RPMI8226 (cell line): Measurements from ENCODE around the gene CEACAM3.

Source experiments
- DNase-seq: peaks from one replicate; pipeline ENCODE4 v3.0.0-alpha.2; 2015

Gene CEACAM3

DNA sequence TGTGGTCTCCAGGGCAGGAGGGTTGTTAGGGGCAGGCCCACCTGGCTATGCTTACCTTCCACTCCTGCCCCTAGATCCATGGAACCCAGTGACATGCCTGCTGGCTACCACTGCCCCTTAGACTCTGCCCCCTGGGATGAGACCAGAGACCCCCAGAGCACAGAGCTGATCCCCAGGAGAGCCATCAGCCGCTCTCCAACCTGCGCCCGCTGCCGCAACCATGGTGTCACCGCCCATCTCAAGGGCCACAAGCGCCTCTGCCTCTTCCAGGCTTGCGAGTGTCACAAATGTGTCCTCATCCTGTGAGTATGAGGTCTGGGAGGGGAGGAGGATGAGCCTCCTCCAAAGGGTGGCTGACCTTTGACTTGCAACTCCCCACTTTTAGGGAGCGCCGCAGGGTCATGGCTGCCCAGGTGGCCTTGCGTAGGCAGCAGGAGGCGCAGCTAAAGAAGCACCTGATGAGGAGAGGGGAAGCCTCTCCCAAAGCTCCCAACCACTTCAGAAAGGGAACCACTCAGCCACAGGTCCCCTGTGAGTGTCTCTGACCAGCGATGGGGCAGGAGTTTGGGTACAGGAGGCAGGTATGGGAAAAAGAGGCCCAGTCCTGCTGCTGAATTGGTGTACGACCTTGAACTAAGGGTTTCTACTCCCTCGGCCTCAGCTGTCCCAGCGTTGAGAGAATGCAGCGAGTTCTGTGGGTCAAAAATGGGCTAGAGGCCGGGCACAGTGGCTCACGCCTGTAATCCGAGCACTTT is 51.1 kb downstream of the CEACAM3 start:
- no peak for DNase-seq

DNA sequence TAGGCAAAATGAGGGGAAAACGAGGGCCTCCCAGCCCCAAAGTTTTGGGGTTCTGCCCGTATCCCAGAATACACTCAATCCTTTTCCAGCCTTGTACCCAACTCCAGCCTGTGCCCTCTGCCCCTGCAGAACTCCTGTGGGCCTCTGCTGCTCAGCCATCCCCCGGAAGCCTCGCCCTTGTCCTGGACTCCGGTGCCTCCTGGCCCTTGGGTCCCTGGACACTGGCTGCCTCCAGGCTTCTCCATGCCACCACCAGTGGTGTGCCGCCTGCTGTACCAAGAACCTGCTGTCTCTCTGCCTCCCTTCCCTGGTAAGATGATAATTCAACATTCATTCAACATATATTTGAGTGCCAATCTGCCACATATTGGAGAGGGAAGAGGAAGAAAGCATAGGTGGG is 52.3 kb downstream of the CEACAM3 start:
- no peak for DNase-seq

DNA sequence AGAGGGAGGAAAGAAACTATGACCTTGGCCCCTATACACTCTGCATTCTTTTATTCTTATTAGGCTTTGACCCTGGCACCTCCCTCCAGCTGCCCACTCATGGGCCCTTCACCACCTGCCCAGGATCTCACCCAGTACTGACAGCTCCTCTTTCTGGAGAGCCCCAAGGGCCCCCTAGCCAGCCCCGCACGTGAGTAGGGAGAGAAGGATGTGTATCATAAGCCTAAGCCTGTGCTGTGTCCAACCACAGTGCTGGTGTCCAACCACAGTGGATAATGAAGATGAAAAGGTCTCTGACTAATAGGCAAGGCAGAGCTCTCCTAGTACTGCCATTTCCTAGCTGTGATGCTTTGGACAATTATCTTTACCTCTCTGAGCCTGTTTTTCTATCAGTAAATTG is 52.7 kb downstream of the CEACAM3 start:
- DNase-seq = no peak

- DNase-seq = no peak
Measured at GRCh38 chr19:41850381-41850780, 54.0 kb downstream of the CEACAM3 start.

DNA sequence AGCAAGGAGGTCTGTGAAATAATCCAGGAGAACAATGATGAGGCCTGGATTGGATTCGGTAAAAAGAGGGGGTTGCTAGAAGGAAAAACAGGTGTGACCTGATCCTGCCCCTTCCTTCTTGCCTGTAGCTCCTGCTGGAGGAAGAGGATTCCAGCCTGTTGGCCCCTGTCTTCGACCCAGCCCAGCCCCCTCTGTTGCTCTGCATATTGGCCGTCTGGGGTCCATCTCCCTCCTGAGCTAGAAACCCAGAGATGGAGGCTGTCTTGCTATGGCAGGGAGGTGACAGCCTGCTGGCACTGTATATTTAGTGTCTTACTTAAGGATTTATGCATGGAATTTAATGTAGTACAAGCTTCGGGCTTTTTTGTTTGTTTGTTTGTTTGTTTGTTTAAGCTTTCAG is 55.1 kb downstream of the CEACAM3 start:
- DNase-seq = no peak

- DNase-seq = no peak
Measured at GRCh38 chr19:41853344-41853743, 57.0 kb downstream of the CEACAM3 start.

DNA sequence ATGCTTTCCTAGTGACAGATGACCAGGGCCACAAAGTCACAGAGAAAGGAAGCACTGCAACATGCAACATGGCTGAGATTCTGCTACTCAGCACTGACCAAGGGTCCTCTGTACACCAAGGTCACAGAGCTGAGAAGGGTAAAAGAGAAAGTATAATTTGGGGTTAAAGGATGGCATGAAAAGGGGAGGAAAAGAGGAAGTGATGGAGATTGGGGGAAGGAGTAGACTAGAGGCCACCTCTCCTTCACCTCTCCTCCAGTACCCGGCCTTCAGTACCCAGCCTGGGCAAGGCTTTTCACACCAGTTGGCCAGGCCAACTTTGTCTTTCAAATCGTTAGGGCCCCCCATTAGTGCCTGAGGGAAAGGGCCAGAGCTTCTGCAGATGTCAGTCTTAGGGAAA is 57.4 kb downstream of the CEACAM3 start:
- no peak for DNase-seq

DNA sequence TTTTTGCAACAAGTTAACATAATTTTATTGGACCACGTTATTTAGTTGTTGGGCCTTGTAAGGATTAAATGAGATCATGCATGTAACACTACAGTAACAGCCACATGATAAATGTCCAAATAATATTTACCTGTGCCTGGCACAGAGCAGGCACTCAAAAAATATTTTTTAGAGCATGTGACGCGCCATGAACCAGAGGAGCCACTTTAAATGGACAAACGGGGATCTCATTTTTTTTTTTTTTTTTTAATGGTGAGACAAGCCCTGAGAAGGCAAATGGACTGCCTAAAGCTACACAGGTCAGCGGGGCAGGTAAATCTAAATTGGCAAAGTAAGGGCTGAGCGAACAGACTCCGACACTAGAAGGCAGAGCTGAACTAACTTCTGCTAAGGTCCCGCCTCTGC is 62.8 kb downstream of the CEACAM3 start:
- no peak for DNase-seq

- peak; percentile 95 for DNase-seq
Measured at GRCh38 chr19:41859618-41860418, 63.4 kb downstream of the CEACAM3 start, which contains the start of gene RPS19. Gene RPS19 (plus strand): TSS chr19:41860255. CDS start chr19:41860775, 520 bp downstream.

DNA sequence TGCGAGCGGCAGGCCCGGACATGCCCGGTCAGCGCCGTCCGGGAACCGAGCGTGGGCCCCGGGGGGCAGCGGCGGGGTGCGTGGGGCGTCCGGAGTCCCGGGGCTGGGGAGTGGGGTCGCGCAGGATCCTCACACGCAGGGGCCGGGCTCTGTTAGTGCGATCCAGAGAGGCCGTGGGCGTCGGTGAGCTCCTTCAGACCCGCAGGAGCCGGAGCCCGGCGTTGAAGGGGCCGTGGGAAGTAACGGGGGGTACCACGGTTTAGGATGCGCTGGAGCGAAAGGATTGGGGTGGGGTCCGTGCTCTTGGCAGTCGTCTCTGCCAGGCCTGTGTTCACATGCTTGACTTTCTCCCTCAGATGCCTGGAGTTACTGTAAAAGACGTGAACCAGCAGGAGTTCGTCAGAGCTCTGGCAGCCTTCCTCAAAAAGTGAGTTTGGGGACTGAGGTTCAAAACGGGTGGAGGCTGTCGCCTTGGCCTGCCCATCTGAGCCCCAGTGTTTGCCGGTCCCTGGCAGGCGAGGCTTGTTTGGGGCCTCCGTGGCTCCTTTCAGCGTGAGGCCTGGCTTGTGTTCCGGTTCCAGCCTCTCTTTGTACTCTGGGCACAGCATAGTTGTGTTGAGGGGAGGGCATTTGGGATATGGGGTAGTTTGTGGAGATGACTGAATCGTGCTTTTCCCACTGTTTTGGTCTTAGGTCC is 64.2 kb downstream of the CEACAM3 start:
- DNase-seq = no peak
